ENCODE measurements around the gene UBQLN4.

- TF ChIP-seq CTCF (IDR thresholded peaks at IDR 0.05; ENCODE audit: insufficient read depth, low read length, poor library complexity, severe bottlenecking) (no peak), EZH2phosphoT487 (conservative IDR thresholded peaks at IDR 0.05; ENCODE audit: low read length) (no peak)
These were observed 13.7 kb upstream of the UBQLN4 start for GRCh38 chr1:156067262-156067661.
